Measurements from ENCODE around the gene PSENEN. TPM values are rescaled to one million over a fixed set of nuclear protein-coding genes. Genes with fewer than 3 reads are reported as not detected.

PSENEN gene
- polyA plus RNA-seq, 2 of the 4 experiments (the other 2 are of a cell fraction), result 111 to 191 TPM

DNA sequence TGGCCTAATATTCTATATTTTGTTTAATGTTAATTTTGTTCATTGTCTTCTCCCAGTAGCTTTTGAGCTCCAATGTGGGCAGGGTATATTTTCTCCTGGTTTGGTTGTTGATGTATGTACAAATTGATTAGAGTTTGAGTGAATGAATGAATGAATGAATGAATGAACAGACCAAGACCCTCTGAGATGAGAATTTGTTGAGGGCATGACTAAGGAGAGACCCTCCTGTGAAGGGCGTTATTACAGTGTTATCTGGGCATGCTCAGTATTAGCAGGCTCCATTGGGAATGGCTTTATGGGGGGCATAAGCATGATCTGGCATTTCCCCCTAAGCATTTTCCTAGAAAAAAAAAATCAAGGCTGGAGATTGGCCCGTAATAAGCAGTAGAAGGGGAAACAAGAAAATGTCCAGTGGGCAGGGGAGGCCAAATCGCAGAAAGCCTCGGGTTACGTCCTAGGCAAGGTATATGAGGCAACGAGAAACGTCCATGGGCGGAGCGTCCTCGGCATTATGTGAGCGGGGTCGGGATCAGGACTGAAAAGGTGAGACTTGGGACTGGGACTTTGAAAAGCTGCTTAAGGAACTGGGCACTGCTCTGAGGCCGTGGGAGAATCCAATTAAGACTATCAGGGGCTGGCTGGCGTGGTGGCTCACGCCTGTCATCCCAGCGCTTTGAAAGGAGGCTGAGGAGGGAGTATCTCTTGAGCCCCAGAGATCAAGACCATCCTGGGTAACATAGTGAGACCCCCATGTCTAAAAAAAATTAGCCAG lies 29.0 kb downstream of the PSENEN start:
- DNase-seq (ENCODE audit: low read depth in 1 of 2, low spot score in 1 of 2) (peak; percentile 56 to 76), ATAC-seq (peak; percentile 35 to 42), FAIRE-seq (peak; percentile 18)
- H3K4me1 ChIP-seq, result peaks cover 31% of the 10 kb centered on the region
- no peak overlapping the region for H3K27ac ChIP-seq
- H3K4me2 ChIP-seq, result peak overlapping the region; percentile 96
- POLR2A ChIA-PET, result interaction anchor here (0.7 to 1.2 kb wide), 3 partner anchors 12 to 217 kb away, joined by 3 to 7 read pairs (median 4); partner anchors contain the start of gene LIN37
- TF ChIP-seq EHMT2 (IDR thresholded peaks at IDR 0.05; ENCODE audit: low read depth), result no peak
- no peak for TF ChIP-seq HDAC2 (IDR thresholded peaks at IDR 0.05)
- TF ChIP-seq RAD21 (conservative IDR thresholded peaks at IDR 0.05 in 1 of 2, IDR thresholded peaks at IDR 0.05 in 1 of 2), result no peak
- TF ChIP-seq, protein P1, sequence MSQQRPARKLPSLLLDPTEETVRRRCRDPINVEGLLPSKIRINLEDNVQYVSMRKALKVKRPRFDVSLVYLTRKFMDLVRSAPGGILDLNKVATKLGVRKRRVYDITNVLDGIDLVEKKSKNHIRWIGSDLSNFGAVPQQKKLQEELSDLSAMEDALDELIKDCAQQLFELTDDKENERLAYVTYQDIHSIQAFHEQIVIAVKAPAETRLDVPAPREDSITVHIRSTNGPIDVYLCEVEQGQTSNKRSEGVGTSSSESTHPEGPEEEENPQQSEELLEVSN (IDR thresholded peaks at IDR 0.05; ENCODE audit: borderline replicate concordance, low read depth), result 0 out of 2 replicates have a peak, but pooled peaks have one; percentile 10
- TF ChIP-seq ATOH8 (CRISPR knock-in tag; IDR thresholded peaks at IDR 0.05; ENCODE audit: low read depth), result no peak
- 0 out of 2 replicates have a peak, but pooled peaks have one; percentile 4 for TF ChIP-seq MYC (IDR thresholded peaks at IDR 0.05; ENCODE audit: borderline replicate concordance, low read length)
- TF ChIP-seq HOXB13 (CRISPR knock-in tag; IDR thresholded peaks at IDR 0.05; ENCODE audit: low read depth), result 0 out of 2 replicates have a peak, but pooled peaks have one; percentile 6
- no peak for TF ChIP-seq EP300 (IDR thresholded peaks at IDR 0.05)
- no peak; the same call in 1 of the 2 replicates for TF ChIP-seq POLR2AphosphoS2 (conservative IDR thresholded peaks at IDR 0.05; ENCODE audit: low read length)
- no peak for TF ChIP-seq ZFP36 (IDR thresholded peaks at IDR 0.05; ENCODE audit: borderline replicate concordance, partially characterized antibody)
- TF ChIP-seq NFE2L2 (conservative IDR thresholded peaks at IDR 0.05; ENCODE audit: low read length), result no peak
- TF ChIP-seq TP53 (CRISPR knock-in tag; IDR thresholded peaks at IDR 0.05), result no peak
- TF ChIP-seq, protein P2, sequence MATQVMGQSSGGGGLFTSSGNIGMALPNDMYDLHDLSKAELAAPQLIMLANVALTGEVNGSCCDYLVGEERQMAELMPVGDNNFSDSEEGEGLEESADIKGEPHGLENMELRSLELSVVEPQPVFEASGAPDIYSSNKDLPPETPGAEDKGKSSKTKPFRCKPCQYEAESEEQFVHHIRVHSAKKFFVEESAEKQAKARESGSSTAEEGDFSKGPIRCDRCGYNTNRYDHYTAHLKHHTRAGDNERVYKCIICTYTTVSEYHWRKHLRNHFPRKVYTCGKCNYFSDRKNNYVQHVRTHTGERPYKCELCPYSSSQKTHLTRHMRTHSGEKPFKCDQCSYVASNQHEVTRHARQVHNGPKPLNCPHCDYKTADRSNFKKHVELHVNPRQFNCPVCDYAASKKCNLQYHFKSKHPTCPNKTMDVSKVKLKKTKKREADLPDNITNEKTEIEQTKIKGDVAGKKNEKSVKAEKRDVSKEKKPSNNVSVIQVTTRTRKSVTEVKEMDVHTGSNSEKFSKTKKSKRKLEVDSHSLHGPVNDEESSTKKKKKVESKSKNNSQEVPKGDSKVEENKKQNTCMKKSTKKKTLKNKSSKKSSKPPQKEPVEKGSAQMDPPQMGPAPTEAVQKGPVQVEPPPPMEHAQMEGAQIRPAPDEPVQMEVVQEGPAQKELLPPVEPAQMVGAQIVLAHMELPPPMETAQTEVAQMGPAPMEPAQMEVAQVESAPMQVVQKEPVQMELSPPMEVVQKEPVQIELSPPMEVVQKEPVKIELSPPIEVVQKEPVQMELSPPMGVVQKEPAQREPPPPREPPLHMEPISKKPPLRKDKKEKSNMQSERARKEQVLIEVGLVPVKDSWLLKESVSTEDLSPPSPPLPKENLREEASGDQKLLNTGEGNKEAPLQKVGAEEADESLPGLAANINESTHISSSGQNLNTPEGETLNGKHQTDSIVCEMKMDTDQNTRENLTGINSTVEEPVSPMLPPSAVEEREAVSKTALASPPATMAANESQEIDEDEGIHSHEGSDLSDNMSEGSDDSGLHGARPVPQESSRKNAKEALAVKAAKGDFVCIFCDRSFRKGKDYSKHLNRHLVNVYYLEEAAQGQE (IDR thresholded peaks at IDR 0.05), result no peak
- TF ChIP-seq MAFK (IDR thresholded peaks at IDR 0.05; ENCODE audit: partially characterized antibody), result no peak
- TF ChIP-seq MAX (IDR thresholded peaks at IDR 0.05), result no peak
- TF ChIP-seq FOSL2 (IDR thresholded peaks at IDR 0.05), result no peak
- TF ChIP-seq FOSL2 (CRISPR knock-in tag; IDR thresholded peaks at IDR 0.05), result no peak
- 0 out of 2 replicates have a peak, but pooled peaks have one; percentile 3 for TF ChIP-seq ZC3H11A (IDR thresholded peaks at IDR 0.05)
- TF ChIP-seq ELK1 (IDR thresholded peaks at IDR 0.05; ENCODE audit: low read depth, low read length), result no peak
- no peak for TF ChIP-seq JUNB (IDR thresholded peaks at IDR 0.05)
- no peak for TF ChIP-seq SMC3 (IDR thresholded peaks at IDR 0.05)
- no peak for TF ChIP-seq HOXB5 (CRISPR knock-in tag; IDR thresholded peaks at IDR 0.05)
- H3K4me3 ChIP-seq, result peak overlapping the region; percentile 62
- WGBS (ENCODE audit: missing lambda C conversion rate), result 11% methylated on average over 16 of the region's 16 CpGs
- no peaks in the 10 kb centered on the region for H3K9me3 ChIP-seq
- CTCF ChIA-PET, result interaction anchor here (0.7 to 2.3 kb wide), 6 partner anchors 8 to 181 kb away, joined by 3 to 8 read pairs (median 4); no protein-coding TSS in a partner anchor

Data from A549 (cell line).